DMS 273 treated with DMSO at 0.1 percent for 48 hours (cell line): ENCODE data around the gene SUMO2.
"Not testable (repeated sequence)": the region's sequence is repeated elsewhere in the genome, so short reads cannot be mapped to it uniquely, and the experiment has no call there.

ENCODE experiments used
- DNase-seq: peaks from one replicate; lab custom pipeline; 2025; lab: John Stamatoyannopoulos, UW

The SUMO2 gene

GRCh38 chr17:75182569-75183436, at the start of gene SUMO2:
TSS of gene SUMO2 (minus strand) at chr17:75182959. CDS start at chr17:75182834, 125 bp downstream.
- DNase-seq = peak; percentile 64

GRCh38 chr17:75231741-75232464, 49.1 kb upstream of the SUMO2 start:
- no peak for DNase-seq

- DNase-seq = no peak
Observed at GRCh38 chr17:75231071-75231470, 48.3 kb upstream of the SUMO2 start.

- no peak for DNase-seq
Observed at GRCh38 chr17:75228847-75229246, 46.1 kb upstream of the SUMO2 start.

GRCh38 chr17:75228305-75228704, 45.5 kb upstream of the SUMO2 start:
- no peak for DNase-seq

- DNase-seq = no peak
Observed at GRCh38 chr17:75227729-75228128, 45.0 kb upstream of the SUMO2 start.

GRCh38 chr17:75225016-75225415, 42.3 kb upstream of the SUMO2 start:
- DNase-seq = no peak

- no peak for DNase-seq
Observed at GRCh38 chr17:75219815-75220214, 37.1 kb upstream of the SUMO2 start.

GRCh38 chr17:75218131-75218530, 35.4 kb upstream of the SUMO2 start:
- no peak for DNase-seq

- no peak for DNase-seq
Observed at GRCh38 chr17:75209061-75209460, 26.3 kb upstream of the SUMO2 start.

- DNase-seq = no peak
Observed at GRCh38 chr17:75208161-75208560, 25.4 kb upstream of the SUMO2 start.

- DNase-seq = no peak
Observed at GRCh38 chr17:75207760-75208159, 25.0 kb upstream of the SUMO2 start.

- DNase-seq = not testable (repeated sequence)
Observed at GRCh38 chr17:75207050-75207407, 24.3 kb upstream of the SUMO2 start.

- no peak for DNase-seq
Observed at GRCh38 chr17:75205793-75206163, 23.0 kb upstream of the SUMO2 start.

- DNase-seq = peak; percentile 86
Observed at GRCh38 chr17:75205037-75205792, 22.5 kb upstream of the SUMO2 start, which contains the start of gene NUP85. TSS of gene NUP85 (plus strand) at chr17:75205679. CDS start at chr17:75205762, 83 bp downstream.

- DNase-seq = no peak
Observed at GRCh38 chr17:75199886-75200618, 17.3 kb upstream of the SUMO2 start.

GRCh38 chr17:75194879-75195278, 12.1 kb upstream of the SUMO2 start:
- no peak for DNase-seq

- no peak for DNase-seq
Observed at GRCh38 chr17:75191584-75191983, 8.8 kb upstream of the SUMO2 start.

- DNase-seq = no peak
Observed at GRCh38 chr17:75188614-75189013, 5.9 kb upstream of the SUMO2 start.

GRCh38 chr17:75183999-75184884, 1.5 kb upstream of the SUMO2 start:
- DNase-seq = no peak

GRCh38 chr17:75182319-75182568, 515 bp downstream of the SUMO2 start:
- no peak for DNase-seq
